ENCODE results near the gene MTCL3.

MTCL3 gene

DNA sequence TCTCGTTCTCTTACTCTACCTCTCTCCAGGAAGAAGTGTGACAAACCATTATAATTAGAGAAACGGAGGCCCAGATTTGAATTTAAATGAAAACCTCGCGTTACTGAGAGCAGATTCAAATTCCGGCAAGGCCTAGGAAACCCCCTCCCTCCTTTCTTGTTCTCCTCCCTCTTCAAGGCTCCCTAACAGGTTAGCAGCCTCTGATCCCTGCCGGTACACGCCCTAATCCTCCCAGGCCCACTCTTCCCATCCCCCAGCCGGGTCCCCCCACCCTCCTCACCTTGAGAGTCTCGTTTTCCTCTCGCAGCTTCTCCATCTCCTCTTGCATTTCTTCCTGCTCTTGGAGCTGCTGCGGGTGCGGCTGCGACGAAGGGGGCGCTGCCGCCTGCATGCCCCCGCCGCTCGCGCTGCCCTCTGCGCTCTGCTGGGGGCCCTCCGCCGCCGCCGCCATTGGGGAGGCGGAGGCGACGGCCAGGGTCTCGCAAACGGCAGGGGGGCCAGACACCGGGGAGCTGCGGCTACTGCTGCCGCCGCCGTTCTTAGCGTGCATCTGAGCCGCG lies 3.8 kb downstream of the MTCL3 start:
- peak; percentile 55 for DNase-seq (ENCODE audit: low read depth)

DNA sequence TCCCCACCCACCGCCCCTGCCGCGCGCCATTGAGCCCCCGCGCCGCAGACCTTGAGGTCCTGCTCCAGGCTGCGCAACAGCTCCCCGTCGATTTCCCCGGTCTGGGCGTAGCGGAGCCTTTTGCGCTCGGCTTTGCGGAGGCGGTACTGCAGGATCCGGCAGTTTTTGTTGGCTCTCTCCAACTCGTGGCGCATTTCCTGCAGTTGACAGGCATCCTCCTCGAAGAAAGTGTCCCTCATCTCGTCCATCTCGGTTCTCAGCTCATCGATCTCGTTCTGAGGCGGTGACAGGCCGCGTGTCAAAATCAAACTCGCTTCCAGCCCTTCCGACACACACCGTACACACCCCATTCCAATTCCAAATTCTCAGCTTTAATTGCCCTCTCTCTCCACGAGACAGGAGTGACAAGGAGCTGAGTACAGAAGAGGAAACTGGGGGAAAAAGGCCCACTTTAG lies 4.3 kb downstream of the MTCL3 start:
- DNase-seq (ENCODE audit: low read depth): peak; percentile 58

DNA sequence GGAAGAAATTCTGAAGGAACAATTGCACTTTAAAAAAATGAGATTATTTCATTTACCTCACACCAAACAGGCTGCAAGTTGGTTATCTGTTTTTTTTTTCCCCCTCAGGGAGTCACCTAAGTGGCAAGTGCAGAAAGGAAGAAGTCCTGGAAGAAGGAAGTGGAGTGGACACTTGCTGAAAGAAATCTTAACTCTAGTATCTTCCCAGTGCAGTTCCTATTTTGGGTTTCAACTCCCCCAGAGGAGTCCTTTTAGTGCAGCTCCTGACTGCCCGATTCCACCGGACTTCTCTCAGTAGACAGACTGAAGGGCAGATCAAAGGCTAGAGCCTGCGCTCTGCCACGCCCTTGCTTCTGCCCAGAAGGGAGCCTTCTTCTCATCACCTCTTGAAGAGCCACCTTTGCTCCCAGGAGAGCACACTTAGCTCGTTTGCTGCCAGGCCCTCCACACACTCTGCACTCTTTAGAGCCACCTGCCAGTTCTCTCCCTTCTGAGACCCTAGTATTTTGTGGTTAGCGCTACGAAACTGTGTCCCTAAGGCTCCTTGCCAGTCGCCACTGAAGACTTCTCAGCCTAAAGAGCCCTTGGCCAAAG lies 4.9 kb downstream of the MTCL3 start:
- DNase-seq (ENCODE audit: low read depth): no peak

DNA sequence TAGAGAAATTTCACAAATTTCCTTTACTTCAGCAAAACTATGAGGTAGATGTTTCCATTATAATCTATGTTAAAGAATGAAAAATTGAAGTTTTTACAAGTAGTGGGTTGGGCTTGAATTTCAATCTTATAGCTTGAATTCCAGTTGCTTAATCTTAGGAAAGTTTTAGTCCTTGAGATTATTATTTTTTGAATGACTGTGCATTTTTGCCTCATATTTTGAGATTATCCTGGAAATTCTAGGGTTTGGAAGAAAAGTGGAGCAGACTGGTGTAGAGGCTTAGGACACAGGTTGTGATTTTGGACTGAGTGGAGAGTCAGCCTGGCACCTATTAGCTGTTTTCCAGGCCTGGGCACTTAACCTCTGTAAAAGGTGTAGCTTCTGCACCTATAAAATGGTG lies 5.7 kb downstream of the MTCL3 start:
- DNase-seq (ENCODE audit: low read depth): no peak

DNA sequence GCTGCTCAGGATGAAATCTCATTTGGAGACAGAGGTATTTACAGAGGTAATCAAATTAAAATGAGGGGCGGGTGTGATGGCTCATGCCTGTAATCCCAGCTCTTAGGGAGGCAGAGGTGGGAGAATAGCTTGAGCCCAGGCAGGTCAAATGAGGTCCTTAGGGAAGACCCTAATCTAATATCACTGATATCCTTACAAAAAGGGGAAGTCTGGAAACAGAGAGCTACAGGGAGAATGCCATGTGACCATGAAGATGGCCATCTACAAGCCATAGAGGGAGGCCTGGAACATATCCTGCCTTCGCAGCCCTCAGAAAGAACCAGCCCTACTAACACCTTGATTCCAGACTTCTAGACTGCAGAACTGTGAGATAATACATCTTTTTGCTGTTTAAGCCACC lies 8.3 kb downstream of the MTCL3 start:
- DNase-seq (ENCODE audit: low read depth): no peak

DNA sequence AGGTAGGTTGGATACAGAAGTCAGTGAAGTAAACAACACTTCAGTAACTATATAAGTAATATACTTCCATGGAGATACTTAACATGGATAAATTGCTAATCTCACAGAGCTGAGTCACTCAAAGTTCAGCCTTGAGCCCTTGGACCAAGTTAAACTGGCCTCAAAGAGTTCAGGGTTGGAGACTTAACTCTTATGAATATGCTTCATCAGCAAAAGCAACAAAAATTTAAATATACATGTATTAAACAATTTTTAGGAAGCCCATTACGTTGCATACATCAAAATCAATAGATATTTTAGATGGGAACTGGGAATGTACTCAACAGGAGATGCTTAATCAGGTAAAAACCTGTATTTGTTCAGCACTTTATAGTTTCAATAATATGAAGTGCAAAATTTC lies 12.2 kb downstream of the MTCL3 start:
- no peak for DNase-seq (ENCODE audit: low read depth)

DNA sequence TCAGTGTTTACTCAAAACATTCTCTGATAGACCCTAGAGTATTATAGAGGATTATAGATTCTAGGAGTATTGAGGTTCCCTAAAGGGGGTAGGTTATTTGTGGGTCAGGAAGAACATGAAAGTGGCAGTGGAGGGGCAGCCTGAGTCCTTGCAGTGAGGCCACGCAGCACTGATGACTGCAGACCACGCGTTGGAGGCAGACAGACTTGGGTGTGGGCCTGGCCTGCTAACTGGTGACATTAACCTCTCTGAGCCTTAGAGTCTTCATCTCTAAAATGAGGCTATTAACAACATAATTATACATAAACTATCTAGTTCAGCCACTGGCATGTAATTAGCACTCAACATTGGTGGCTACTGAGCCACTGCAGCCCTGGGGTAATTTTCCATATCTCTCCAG lies 16.1 kb downstream of the MTCL3 start:
- no peak for DNase-seq (ENCODE audit: low read depth)

DNA sequence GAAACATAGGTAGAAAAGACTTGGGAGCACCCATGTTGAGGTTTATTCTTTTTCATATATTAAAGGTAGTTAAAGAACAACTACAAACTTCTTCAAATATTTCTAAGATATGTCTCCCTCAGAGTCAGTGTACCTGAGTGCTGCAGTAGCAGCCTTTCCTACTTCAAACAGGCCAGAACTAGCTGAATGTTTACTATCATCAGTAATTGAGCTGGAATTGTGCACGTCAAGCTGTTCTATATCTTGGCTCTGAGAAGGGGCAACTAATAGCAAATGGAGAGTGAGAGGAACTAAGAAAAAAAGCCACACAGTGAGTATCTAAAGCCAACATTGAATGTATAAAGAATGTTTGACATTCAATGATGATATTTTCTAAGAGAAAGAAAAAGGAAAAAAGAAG lies 21.7 kb downstream of the MTCL3 start:
- no peak for DNase-seq (ENCODE audit: low read depth)

DNA sequence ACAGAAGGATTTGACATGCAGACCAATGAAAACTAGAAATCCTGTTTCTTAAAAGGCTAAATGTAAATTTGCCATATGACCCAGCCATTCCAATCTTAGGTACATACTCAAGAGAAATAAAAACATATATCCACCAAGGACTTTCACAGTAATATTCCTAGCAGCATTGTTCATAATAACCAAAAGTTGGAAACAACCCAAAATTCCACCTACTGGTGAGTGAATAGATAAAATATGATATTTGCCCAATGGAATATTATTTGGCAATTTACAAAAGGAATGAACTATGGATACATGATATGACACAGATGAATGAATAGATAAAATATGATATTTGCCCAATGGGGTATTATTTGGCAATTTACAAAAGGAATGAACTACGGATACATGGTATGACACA lies 22.7 kb downstream of the MTCL3 start:
- DNase-seq (ENCODE audit: low read depth): peak; percentile 43

DNA sequence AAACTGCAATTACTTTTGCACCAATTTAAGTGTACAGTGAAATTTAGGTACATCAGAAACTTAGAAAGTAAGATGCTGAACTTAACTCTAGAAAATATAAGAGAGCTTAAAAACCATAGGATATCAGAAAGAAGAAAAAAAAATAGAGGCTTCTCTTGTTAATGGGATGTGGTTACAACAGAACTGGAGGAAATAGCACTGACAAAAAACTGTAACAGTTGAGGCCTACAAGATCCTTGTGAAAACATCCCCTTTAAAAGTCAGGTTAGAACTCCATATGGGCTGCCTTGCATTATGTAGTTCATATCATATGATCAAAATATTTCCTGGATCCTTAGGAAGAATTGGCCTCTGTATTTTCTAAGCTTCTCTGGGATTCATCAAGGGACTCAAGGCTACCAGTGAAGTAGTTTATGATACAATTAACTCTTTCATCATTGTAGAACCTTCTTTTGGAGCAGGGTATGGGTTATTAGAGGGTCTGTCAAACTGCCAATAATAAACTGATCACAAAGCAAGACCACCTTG lies 24.8 kb downstream of the MTCL3 start:
- DNase-seq (ENCODE audit: low read depth): no peak

DNA sequence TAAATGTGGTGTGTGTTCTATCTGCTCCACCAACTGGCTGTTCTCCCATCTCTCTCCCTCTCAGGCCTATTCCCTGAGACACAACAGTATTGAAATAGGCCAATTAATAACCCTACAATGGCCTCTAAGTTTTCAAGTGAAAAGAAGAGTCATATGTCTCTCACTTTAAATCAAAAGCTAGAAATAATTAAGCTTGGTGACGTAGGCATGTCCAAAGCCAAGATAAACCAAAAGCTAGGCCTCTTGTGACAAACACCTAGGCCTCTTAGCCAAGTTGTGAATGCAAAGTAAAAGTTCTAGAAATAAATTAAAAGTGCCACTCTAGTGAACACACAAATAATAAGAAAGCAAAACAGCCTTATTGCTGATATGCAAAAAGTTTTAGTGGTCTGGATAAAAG lies 29.9 kb downstream of the MTCL3 start:
- no peak for DNase-seq (ENCODE audit: low read depth)

DNA sequence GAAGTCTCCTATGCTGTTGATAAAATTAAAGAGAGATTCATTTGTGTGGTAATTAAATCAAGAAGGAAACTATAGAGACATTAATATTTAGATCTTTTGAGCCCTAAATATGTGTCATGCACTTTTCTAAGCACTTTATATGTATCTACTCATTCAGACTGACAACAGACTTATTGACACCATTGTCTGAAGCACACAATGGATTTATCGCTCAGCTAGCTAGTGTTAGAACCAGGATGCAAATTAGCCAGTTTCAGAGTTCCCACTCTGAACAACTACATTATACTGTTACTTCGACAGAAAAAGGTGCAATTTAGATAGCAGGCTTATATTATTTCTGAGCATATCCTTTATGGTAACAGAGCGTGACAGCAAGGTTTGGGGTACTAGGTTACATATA lies 32.2 kb downstream of the MTCL3 start:
- no peak for DNase-seq (ENCODE audit: low read depth)

DNA sequence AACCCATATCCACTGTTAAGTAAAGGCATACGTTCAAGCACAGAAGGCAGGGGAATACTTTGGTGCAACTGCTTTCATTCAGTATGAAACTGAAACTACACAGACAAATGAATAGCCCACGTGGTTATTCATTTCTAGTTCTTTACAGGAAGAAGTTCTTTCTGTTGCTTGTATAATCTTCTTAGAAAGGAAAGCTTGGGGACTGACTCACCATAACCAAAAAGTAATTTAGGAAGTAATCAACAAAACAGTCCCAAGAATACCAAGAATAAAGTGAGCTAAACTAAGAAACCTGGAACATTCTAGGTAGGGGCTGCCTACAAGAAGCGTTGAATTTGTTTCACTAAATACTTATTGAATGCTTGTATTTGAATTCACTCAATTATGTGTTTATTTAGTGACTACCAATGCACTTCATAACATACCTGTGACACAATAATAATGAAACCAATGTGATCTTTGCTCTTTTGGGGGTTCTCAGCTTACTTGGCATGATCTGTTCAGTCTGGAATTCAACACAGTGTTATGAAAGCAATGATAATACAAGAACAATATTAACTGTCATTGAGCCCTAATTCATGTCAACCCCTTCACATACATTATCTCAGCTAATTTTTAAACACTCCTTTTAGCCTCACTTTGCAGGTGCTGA lies 34.8 kb downstream of the MTCL3 start:
- DNase-seq (ENCODE audit: low read depth): peak; percentile 66

DNA sequence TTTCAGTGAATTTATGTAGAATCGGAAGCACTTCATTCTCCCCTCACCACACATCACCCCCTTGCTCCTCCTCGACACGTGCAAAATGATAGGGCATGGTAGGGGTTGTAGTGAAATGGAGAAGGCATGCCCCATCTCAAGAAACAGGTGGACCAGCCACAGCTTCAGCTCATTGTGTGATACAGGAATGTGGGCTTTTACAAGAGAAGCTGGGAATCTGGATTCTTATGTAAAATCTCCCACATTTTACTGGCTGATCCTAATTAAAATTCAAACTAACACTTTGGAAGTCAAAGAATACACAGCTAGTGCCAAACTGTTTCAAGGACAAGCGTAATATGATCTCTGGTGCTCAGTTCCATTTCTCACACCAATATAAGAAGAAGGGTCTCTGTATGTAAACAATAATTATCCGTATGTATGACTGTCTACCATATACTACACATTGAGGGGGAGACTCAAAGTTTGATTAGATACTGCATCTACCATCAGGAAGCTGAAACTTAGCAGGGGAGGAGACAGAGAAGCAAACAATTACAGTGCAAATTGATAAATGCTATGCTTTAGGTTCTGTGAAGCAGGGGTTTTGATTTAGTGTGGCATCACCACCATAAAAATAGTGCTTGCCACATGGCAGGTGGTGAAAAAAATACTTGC lies 35.6 kb downstream of the MTCL3 start:
- peak; percentile 5 for DNase-seq (ENCODE audit: low read depth)

DNA sequence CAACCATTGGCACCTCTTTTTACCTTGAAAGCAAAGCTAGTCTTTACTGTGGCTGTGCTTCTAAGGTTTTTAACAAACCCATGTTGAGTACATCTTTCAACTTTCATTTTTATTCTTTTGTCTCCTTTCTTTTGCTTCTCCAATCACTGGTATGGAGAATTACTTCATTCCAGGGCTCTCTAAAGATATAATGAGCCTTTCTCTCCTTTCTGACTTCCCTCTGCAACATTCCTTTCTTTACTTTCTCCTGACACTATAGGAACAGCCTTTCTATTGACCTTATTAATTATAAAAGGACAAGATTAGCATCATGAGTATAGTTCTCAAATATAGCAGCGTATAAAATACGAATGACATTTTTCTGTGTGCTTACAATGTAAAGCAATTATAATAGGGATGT lies 36.8 kb downstream of the MTCL3 start:
- no peak for DNase-seq (ENCODE audit: low read depth)

DNA sequence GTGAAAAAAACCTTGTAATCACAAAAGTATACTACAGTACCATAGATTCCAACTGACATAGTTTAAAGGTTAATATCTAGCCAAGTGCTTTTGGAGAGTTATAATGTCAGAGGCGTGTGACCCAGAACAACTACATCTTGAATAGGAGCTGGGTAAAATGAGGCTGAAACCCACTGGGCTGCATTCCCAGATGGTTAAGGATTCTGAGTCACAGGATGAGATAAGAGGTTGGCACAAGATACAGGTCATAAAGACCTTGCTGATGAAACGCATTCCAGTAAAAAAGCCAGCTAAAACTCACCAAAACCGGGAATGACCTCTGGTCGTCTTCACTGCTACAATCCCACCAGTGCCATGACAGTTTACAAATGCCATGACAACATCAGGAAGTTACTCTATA lies 37.5 kb downstream of the MTCL3 start:
- peak; percentile 70 for DNase-seq (ENCODE audit: low read depth)

DNA sequence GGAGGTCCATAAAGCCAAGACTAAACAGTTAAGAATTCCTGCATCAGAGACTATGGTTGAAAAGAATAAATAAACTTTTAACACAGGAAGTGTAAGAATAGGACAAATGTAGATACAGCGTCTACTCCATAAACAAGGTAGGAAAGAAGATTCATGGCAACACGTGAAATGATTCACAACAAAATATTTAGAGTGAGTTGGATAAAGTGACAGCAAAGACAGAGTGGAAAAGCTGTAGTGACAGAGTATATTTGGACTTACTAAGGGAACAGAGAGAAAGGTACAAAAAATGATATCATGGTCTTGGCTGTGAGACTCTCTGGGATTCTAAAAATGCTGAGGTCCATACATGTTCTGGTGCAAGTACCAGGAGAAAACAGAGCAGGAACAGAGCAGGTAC lies 38.0 kb downstream of the MTCL3 start:
- no peak for DNase-seq (ENCODE audit: low read depth)

DNA sequence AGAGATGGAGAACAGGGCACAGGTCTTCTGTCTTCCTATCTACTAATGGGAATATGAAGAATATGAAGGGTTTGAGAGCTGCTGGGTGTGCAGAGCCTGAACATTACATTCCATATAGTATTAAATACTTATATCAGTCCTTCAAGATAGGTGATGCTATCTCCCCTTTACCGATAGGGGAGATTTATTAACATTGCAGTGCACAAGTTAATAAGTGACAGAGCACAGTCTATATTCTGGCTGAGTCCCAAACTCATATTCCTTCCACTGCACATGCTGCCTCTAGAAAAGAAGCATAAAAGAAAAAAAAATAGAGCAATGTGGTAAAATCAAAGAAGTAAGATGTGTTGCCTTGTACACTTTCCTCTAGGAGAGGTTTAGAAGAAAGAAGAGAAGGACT lies 41.5 kb downstream of the MTCL3 start:
- no peak for DNase-seq (ENCODE audit: low read depth)

DNA sequence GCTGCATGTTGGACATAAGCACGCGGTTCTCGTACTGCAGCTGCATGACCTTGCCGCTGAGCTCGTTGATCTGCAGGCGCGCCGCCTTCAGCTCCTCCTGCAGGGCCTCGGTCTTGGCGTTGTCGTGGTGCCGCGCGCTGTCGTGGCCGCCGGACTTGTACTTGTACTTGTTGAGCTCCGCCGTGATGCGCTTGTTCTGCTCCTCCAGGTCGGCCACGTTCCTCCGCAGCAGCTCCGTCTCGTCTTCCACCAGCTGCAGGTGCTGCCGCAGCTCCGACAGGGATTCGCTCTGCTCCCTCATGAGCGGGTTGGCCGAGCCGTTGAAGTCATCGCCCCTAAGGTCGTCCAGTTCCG lies 43.3 kb downstream of the MTCL3 start:
- no peak for DNase-seq (ENCODE audit: low read depth)

DNA sequence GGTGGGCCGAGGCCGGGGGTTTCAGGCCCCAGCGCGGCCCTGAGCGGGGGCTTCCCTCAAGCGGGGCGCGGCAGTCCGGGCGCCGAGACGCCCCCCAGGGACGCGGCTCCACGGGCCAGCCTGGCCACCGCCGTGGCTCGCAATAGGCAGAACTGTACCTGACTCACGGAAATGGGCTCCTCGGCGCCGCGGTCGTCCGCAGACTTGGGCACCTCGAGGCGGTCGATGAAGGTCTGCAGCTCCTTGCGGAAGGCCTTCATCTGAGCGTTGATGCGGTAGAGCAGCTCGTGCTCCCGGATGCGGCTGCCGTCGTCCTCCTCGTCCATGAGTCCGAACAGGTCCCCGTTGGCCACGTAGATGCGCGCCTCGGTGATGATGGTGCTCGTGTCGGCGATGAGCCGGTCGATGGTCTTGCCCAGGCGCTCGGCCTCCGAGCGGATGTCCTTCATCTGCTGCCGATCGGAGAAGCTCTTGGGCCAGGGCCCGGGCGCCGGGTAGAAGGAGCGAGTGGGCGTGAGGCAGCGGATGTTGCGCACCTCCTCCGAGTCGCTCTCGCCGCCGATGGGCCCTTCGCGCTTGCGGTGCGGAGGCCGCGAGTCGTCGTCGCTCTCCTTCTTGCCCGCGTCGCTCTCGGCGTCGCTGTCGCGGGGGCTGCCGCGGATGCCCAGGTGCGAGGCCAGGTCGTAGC lies 43.9 kb downstream of the MTCL3 start:
- DNase-seq (ENCODE audit: low read depth): no peak

DNA sequence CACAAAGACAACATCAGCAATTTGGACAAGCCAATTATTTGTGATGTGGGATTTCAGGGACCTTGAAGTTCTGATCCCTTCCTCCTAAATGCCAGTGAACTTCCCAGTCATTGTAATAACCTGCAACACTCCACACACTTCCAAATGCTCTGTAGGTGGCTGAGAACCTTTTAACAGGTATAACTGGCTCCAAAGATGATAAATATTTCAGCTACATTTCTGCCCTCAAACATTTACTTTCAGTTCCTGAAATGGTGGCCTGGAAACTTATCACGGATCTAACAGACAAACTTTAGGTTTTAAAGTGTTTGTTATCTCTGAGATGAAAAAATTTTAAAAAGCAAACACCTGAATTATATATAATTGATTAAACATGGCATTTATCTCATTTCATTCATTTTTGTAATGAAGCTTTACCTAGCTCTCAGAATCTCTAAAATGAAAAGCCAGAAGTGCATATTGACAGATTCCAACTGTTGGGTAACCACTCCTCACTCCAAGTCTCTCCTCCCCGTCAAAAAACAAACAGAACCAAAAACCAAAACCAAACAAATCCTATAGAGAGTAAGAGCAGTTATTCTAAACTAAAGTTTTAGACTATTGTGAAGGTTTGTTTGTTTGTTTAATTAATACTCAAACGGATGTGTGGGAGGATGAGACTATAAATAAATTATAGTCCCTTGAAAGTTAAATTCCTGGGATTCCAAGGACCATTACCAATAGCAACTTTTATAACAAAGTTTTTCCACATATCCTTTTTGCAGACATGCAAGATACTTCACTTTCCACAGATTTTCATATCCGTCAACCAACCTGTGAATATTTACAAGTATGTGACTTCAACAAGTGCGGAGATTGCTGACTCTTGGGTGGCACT lies 47.5 kb downstream of the MTCL3 start:
- peak; percentile 33 for DNase-seq (ENCODE audit: low read depth)
